HG03520 (cell line): ENCODE results near the gene CYTH4.

Experiments
- ATAC-seq: cut with Tn5 transposase; IDR thresholded peaks from one replicate; pipeline ENCODE4 v1.9.1; 2021; ENCODE audit warnings: mild to moderate bottlenecking, moderate library complexity; ENCODE audit not compliant: unreplicated experiment

Gene CYTH4

GRCh38 chr22:37308385-37309200 is 26.3 kb downstream of the CYTH4 start:
- ATAC-seq, result no peak

GRCh38 chr22:37309211-37310074 is 27.1 kb downstream of the CYTH4 start:
- no peak for ATAC-seq

- ATAC-seq, result no peak
These were observed 27.8 kb downstream of the CYTH4 start for GRCh38 chr22:37310075-37310606.

GRCh38 chr22:37310815-37311595 is 28.7 kb downstream of the CYTH4 start:
- no peak for ATAC-seq

- ATAC-seq, result no peak
These were observed 29.5 kb downstream of the CYTH4 start for GRCh38 chr22:37311761-37312312.

GRCh38 chr22:37312549-37313183 is 30.4 kb downstream of the CYTH4 start:
- no peak for ATAC-seq

- no peak for ATAC-seq
These were observed 31.3 kb downstream of the CYTH4 start for GRCh38 chr22:37313376-37314314.

GRCh38 chr22:37314315-37315074 is 32.2 kb downstream of the CYTH4 start:
- ATAC-seq, result no peak

- no peak for ATAC-seq
These were observed 34.1 kb downstream of the CYTH4 start for GRCh38 chr22:37316405-37316804.

GRCh38 chr22:37316875-37317371 is 34.6 kb downstream of the CYTH4 start:
- no peak for ATAC-seq

GRCh38 chr22:37317698-37318210 is 35.4 kb downstream of the CYTH4 start:
- no peak for ATAC-seq

GRCh38 chr22:37318364-37319109 is 36.2 kb downstream of the CYTH4 start:
- no peak for ATAC-seq

- no peak for ATAC-seq
These were observed 37.2 kb downstream of the CYTH4 start for GRCh38 chr22:37319469-37319868.

- ATAC-seq, result no peak
These were observed 38.7 kb downstream of the CYTH4 start for GRCh38 chr22:37320726-37321677.

GRCh38 chr22:37324340-37325038 is 42.2 kb downstream of the CYTH4 start:
- ATAC-seq, result no peak

GRCh38 chr22:37325039-37325395 is 42.7 kb downstream of the CYTH4 start:
- ATAC-seq, result no peak
